ENCODE measurements around the gene COG3. TPM values are rescaled to one million over a fixed set of nuclear protein-coding genes. Genes with fewer than 3 reads are reported as not detected.

Gene COG3
- total and polyA plus RNA-seq, 2 of the 13 experiments (the other 11 are each of a cell fraction or from before 2014, with no cell fraction given), result 37.8 to 47.5 TPM

DNA sequence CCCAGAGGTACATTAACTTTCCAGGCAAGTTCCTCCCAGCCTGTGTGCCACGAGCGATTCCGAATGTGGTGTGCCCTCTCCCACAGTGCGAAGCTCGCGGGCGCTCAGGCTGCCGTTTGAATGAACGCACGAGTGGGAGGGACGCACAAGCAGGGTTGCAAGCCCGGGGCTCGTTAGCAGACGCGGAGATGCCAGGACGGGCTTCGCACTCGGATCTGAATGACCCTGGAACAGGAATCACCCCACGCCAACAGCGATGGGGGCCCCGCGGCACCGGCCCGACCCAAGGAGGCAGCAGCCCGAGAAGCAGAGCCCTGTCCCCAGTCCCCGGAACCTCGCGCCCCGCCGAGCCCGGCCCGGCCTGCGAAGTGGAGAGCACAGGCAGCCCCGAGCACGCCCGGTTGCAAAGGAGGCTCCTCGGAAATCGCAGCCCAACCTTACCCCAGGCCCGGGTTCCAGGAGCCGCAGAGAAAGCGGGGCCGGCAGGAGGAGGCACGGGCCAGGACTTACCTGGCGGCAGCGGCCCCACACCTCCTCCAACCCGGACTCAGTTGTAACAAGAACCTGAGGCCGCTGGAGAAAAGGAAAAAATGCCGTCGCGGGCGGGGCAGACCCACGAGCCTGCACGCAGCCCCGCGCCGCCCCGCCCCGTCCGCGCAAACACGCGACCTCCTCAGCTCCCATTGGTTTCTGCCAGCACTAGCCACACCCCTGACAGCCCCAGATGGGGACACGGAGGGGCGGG is 46.8 kb upstream of the COG3 start, which contains the start of gene SLC25A30 (continued):
- TF ChIP-seq ZBTB1 (CRISPR knock-in tag; IDR thresholded peaks at IDR 0.05; ENCODE audit: borderline replicate concordance) (no peak), PTBP1 (IDR thresholded peaks at IDR 0.05; ENCODE audit: low read depth, low read length, poor library complexity, severe bottlenecking) (no peak), CREB1 (IDR thresholded peaks at IDR 0.05) (no peak), CREB1 (CRISPR knock-in tag; IDR thresholded peaks at IDR 0.05) (no peak), ZNF790 (CRISPR knock-in tag; IDR thresholded peaks at IDR 0.05; ENCODE audit: borderline replicate concordance) (peak; percentile 72; the same call in 1 of the 2 replicates), SRY (CRISPR knock-in tag; IDR thresholded peaks at IDR 0.05) (peak; percentile 71; the same call in 1 of the 2 replicates), CBX5 (CRISPR knock-in tag; IDR thresholded peaks at IDR 0.05; ENCODE audit: borderline replicate concordance) (no peak), NAIF1 (CRISPR knock-in tag; IDR thresholded peaks at IDR 0.05; ENCODE audit: borderline replicate concordance) (no peak), ZSCAN21 (CRISPR knock-in tag; IDR thresholded peaks at IDR 0.05; ENCODE audit: borderline replicate concordance) (no peak; the same call in none of the 2 replicates), PHB2 (IDR thresholded peaks at IDR 0.05; ENCODE audit: partially characterized antibody) (no peak), ZNF777 (CRISPR knock-in tag; IDR thresholded peaks at IDR 0.05) (peak; percentile 75), SCMH1 (CRISPR knock-in tag; IDR thresholded peaks at IDR 0.05; ENCODE audit: borderline replicate concordance) (no peak)
- TF ChIP-seq, protein P1, sequence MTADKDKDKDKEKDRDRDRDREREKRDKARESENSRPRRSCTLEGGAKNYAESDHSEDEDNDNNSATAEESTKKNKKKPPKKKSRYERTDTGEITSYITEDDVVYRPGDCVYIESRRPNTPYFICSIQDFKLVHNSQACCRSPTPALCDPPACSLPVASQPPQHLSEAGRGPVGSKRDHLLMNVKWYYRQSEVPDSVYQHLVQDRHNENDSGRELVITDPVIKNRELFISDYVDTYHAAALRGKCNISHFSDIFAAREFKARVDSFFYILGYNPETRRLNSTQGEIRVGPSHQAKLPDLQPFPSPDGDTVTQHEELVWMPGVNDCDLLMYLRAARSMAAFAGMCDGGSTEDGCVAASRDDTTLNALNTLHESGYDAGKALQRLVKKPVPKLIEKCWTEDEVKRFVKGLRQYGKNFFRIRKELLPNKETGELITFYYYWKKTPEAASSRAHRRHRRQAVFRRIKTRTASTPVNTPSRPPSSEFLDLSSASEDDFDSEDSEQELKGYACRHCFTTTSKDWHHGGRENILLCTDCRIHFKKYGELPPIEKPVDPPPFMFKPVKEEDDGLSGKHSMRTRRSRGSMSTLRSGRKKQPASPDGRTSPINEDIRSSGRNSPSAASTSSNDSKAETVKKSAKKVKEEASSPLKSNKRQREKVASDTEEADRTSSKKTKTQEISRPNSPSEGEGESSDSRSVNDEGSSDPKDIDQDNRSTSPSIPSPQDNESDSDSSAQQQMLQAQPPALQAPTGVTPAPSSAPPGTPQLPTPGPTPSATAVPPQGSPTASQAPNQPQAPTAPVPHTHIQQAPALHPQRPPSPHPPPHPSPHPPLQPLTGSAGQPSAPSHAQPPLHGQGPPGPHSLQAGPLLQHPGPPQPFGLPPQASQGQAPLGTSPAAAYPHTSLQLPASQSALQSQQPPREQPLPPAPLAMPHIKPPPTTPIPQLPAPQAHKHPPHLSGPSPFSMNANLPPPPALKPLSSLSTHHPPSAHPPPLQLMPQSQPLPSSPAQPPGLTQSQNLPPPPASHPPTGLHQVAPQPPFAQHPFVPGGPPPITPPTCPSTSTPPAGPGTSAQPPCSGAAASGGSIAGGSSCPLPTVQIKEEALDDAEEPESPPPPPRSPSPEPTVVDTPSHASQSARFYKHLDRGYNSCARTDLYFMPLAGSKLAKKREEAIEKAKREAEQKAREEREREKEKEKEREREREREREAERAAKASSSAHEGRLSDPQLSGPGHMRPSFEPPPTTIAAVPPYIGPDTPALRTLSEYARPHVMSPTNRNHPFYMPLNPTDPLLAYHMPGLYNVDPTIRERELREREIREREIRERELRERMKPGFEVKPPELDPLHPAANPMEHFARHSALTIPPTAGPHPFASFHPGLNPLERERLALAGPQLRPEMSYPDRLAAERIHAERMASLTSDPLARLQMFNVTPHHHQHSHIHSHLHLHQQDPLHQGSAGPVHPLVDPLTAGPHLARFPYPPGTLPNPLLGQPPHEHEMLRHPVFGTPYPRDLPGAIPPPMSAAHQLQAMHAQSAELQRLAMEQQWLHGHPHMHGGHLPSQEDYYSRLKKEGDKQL (CRISPR knock-in tag; IDR thresholded peaks at IDR 0.05; ENCODE audit: low read depth), result no peak
- TF ChIP-seq, protein P2, sequence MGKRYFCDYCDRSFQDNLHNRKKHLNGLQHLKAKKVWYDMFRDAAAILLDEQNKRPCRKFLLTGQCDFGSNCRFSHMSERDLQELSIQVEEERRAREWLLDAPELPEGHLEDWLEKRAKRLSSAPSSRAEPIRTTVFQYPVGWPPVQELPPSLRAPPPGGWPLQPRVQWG (CRISPR knock-in tag; IDR thresholded peaks at IDR 0.05; ENCODE audit: borderline replicate concordance, low read depth), result no peak
- TF ChIP-seq, protein P3, sequence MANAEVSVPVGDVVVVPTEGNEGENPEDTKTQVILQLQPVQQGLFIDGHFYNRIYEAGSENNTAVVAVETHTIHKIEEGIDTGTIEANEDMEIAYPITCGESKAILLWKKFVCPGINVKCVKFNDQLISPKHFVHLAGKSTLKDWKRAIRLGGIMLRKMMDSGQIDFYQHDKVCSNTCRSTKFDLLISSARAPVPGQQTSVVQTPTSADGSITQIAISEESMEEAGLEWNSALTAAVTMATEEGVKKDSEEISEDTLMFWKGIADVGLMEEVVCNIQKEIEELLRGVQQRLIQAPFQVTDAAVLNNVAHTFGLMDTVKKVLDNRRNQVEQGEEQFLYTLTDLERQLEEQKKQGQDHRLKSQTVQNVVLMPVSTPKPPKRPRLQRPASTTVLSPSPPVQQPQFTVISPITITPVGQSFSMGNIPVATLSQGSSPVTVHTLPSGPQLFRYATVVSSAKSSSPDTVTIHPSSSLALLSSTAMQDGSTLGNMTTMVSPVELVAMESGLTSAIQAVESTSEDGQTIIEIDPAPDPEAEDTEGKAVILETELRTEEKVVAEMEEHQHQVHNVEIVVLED (CRISPR knock-in tag; IDR thresholded peaks at IDR 0.05; ENCODE audit: borderline replicate concordance), result peak; percentile 72
- TF ChIP-seq, protein P4, sequence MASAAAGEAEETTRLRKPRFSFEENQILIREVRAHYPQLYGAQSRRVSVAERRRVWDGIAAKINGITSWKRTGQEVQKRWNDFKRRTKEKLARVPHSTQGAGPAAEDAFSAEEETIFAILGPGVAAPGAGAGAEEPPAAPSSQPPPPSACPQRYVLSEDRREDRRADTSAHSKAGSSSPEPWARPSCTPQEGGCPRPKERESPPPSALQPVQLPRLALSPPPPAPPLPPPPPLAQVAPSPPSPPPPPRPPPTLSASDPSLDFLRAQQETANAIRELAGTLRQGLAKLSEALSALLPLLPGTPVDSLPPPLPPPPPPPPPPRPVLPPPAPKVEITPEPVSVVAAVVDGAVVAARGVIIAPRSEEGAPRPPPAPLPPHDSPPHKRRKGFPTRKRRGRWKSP (CRISPR knock-in tag; IDR thresholded peaks at IDR 0.05), result peak; percentile 67; the same call in 1 of the 2 replicates
- TF ChIP-seq, protein P5, sequence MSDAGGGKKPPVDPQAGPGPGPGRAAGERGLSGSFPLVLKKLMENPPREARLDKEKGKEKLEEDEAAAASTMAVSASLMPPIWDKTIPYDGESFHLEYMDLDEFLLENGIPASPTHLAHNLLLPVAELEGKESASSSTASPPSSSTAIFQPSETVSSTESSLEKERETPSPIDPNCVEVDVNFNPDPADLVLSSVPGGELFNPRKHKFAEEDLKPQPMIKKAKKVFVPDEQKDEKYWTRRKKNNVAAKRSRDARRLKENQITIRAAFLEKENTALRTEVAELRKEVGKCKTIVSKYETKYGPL (CRISPR knock-in tag; IDR thresholded peaks at IDR 0.05), result no peak
- TF ChIP-seq, protein P6, sequence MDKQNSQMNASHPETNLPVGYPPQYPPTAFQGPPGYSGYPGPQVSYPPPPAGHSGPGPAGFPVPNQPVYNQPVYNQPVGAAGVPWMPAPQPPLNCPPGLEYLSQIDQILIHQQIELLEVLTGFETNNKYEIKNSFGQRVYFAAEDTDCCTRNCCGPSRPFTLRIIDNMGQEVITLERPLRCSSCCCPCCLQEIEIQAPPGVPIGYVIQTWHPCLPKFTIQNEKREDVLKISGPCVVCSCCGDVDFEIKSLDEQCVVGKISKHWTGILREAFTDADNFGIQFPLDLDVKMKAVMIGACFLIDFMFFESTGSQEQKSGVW (CRISPR knock-in tag; IDR thresholded peaks at IDR 0.05; ENCODE audit: borderline replicate concordance), result no peak
